GM12878 (cell line): Measurements from ENCODE around the gene RHOB. TPM values are rescaled to one million over a fixed set of nuclear protein-coding genes. Genes with fewer than 3 reads are reported as not detected.

Experiments
- ATAC-seq: fragments of 200-7000 bp; cut with Tn5 transposase; 3 replicates; pipeline ENCODE4 v1.9.1; 2020; ENCODE audit warnings: mild to moderate bottlenecking, moderate library complexity
- BruUV-seq: library from RNA; stranded (reverse); fragments of 400-500 nt; replicated peaks from 2 replicates; lab custom pipeline; 2021; lab: Mats Ljungman, UMichigan
- CTCF ChIA-PET: fragments of 300-600 bp; sonication (Branson Sonifier 250); formaldehyde crosslinking; extraction: SDS; loops from one replicate; lab custom pipeline; 2021; ENCODE audit warnings: inconsistent platforms; lab: Yijun Ruan, JAX
- POLR2A ChIA-PET: fragments of 350-600 bp; formaldehyde crosslinking; extraction: SDS; loops from one replicate; lab custom pipeline; 2021; ENCODE audit warnings: inconsistent platforms; lab: Charles Lee
- RAD21 ChIA-PET: fragments of 300-600 bp; sonication (Branson Sonifier 250); formaldehyde crosslinking; loops from one replicate; lab custom pipeline; 2023; ENCODE audit warnings: antibody characterized with exemption; ENCODE audit not compliant: unreplicated experiment; lab: Charles Lee
- SMC1A ChIA-PET: fragments of 300-600 bp; sonication (Branson Sonifier 250); formaldehyde crosslinking; loops from one replicate; lab custom pipeline; 2023; ENCODE audit not compliant: unreplicated experiment, uncharacterized antibody; lab: Charles Lee
- DNase-seq: peaks from one replicate; pipeline ENCODE4 v3.0.0-alpha.2; 2011; ENCODE audit warnings: low read depth, low spot score
- FAIRE-seq: peaks from 3 replicates; lab custom pipeline; 2011; peaks lifted over from hg19 to GRCh38; lab: Jason Lieb, UNC
- H2AFZ ChIP-seq: 2 replicates; pipeline ENCODE4 v1.6.0; 2011; ENCODE audit warnings: low read depth, low read length, control low read depth; ENCODE audit not compliant: control insufficient read depth
- H3K27ac ChIP-seq: 2 replicates; pipeline ENCODE4 v1.5.1; 2011; ENCODE audit warnings: control low read depth; ENCODE audit not compliant: control insufficient read depth, insufficient read depth
- H3K27me3 ChIP-seq, 2 experiments: replicated peaks in 1 of 2; 2 replicates each; pipeline versions ENCODE4 v1.6.0 to v1.6.1; 2011; ENCODE audit warnings: low read length in 1 of 2; ENCODE audit not compliant: control insufficient read depth in 2 of 2, insufficient read depth in 2 of 2
- H3K36me3 ChIP-seq, 2 experiments: 2 replicates each; pipeline ENCODE4 v1.5.1; 2011; ENCODE audit warnings: low read length in 1 of 2; ENCODE audit not compliant: control insufficient read depth in 2 of 2, insufficient read depth in 2 of 2
- H3K4me1 ChIP-seq: 2 replicates; pipeline ENCODE4 v1.6.1; 2011; ENCODE audit warnings: mild to moderate bottlenecking, low read length, moderate library complexity, mixed read lengths; ENCODE audit not compliant: control insufficient read depth, insufficient read depth
- H3K4me2 ChIP-seq: 2 replicates; pipeline ENCODE4 v1.6.0; 2011; ENCODE audit warnings: control low read depth; ENCODE audit not compliant: control insufficient read depth, insufficient read depth
- H3K4me3 ChIP-seq: fragments of 200-600 bp; sonication (generic); 2 replicates; pipeline ENCODE4 v1.5.1; 2016
- H3K79me2 ChIP-seq: 2 replicates; pipeline ENCODE4 v1.6.0; 2011; ENCODE audit warnings: low read length; ENCODE audit not compliant: control insufficient read depth, insufficient read depth
- H3K9ac ChIP-seq: 2 replicates; pipeline ENCODE4 v1.8.0; 2011; ENCODE audit warnings: low read length, control low read depth, mixed read lengths; ENCODE audit not compliant: control insufficient read depth, insufficient read depth
- H3K9me3 ChIP-seq: replicated peaks from 3 replicates; pipeline ENCODE4 v1.5.1; 2011; ENCODE audit warnings: mild to moderate bottlenecking, low read length; ENCODE audit not compliant: control insufficient read depth, insufficient read depth
- H4K20me1 ChIP-seq: 2 replicates; pipeline ENCODE4 v1.6.0; 2011; ENCODE audit not compliant: control insufficient read depth, insufficient read depth
- ETV6 ChIP-seq, 2 experiments: fragments of 450-650 bp in 1 of 2; IDR thresholded peaks in 1 of 2; conservative IDR thresholded peaks in 1 of 2; 2 replicates each; pipeline ENCODE4 v1.6.1; 2014; ENCODE audit warnings: antibody characterized with exemption in 1 of 2, borderline replicate concordance in 1 of 2, low read depth in 1 of 2, mild to moderate bottlenecking in 1 of 2, moderate library complexity in 1 of 2
- GABPA ChIP-seq: IDR thresholded peaks from 2 replicates; pipeline ENCODE4 v1.6.1; 2014; ENCODE audit warnings: antibody characterized with exemption, low read depth, mild to moderate bottlenecking, inconsistent platforms
- SRF ChIP-seq, 2 experiments: IDR thresholded peaks; 2 replicates each; pipeline ENCODE4 v1.6.1; 2011; ENCODE audit warnings: low read depth in 2 of 2, low read length in 2 of 2, mild to moderate bottlenecking in 1 of 2, moderate library complexity in 1 of 2
- TARDBP ChIP-seq: IDR thresholded peaks from 2 replicates; pipeline ENCODE4 v1.6.1; 2016; ENCODE audit warnings: borderline replicate concordance
- TCF7 ChIP-seq: IDR thresholded peaks from 2 replicates; pipeline ENCODE4 v1.6.1; 2014; ENCODE audit warnings: antibody characterized with exemption, borderline replicate concordance
- ZNF274 ChIP-seq: IDR thresholded peaks from one replicate; pipeline ENCODE4 v1.8.0; 2011; ENCODE audit not compliant: insufficient read length, insufficient read depth
- WGBS: methylation state at CpG from one replicate; pipeline ENCODE4 v1.1.6; 2016; ENCODE audit warnings: low lambda C conversion rate; ENCODE audit not compliant: insufficient replicate concordance, insufficient coverage; ENCODE audit errors: missing lambda C conversion rate; 5-methylcytosine and 5-hydroxymethylcytosine counted together
- in situ Hi-C: fragments of 300-500 bp; cut with MboI; formaldehyde crosslinking; loops from 9 replicates; pipeline ENCODE4 v1.14.3; 2018; ENCODE audit warnings: mixed read lengths
- intact Hi-C: fragments of 100-400 bp; cut with micrococcal nuclease; formaldehyde crosslinking; loops from one replicate; pipeline ENCODE4 v1.14.2; 2022; ENCODE audit not compliant: unreplicated experiment
- polyA plus RNA-seq, 11 experiments: library from polyadenylated mRNA; depleted of rRNA in 4 of 11; unstranded in 6 of 11; stranded (reverse) in 5 of 11; fragments of >200 nt; fragmentation: Nextera tagmentation in 4 of 11; fragmentation: Illumina TruSeq in 1 of 11; extraction: Ambion mirVana in 4 of 11; extraction: Trizol in 1 of 11; gene quantifications; 1 replicate in 1 of 11; 2 replicates in 10 of 11; pipeline versions ENCODE4 v1.2.1 to v1.2.3, GENCODE V29; 2011 to 2016; ENCODE audit warnings: inconsistent platforms in 2 of 11, missing spikeins in 2 of 11, low read depth in 1 of 11
- total RNA-seq, 4 experiments: library from RNA; depleted of rRNA in 3 of 4; stranded (reverse); fragments of >200 nt in 3 of 4; fragmentation: Illumina TruSeq in 1 of 4; extraction: Trizol in 1 of 4; gene quantifications; 2 replicates each; pipeline versions ENCODE4 v1.2.1 to v1.2.3, GENCODE V29; 2013 to 2021
- TF ChIP-seq, protein P1 (sequence below): fragments of 450-650 bp; IDR thresholded peaks from 2 replicates; pipeline ENCODE4 v1.6.1; 2014; ENCODE audit warnings: mild to moderate bottlenecking
- TF ChIP-seq, protein P2 (sequence below): fragments of 450-650 bp; IDR thresholded peaks from 2 replicates; pipeline ENCODE4 v1.6.1; 2017; ENCODE audit warnings: antibody characterized with exemption, mild to moderate bottlenecking, moderate library complexity
- TF ChIP-seq, protein P3 (sequence below): fragments of 450-650 bp; IDR thresholded peaks from 2 replicates; pipeline ENCODE4 v1.6.1; 2016; ENCODE audit warnings: mild to moderate bottlenecking
- TF ChIP-seq, protein P4 (sequence below): fragments of 450-650 bp; IDR thresholded peaks from 2 replicates; pipeline ENCODE4 v1.6.1; 2018; ENCODE audit warnings: borderline replicate concordance, mild to moderate bottlenecking; ENCODE audit not compliant: partially characterized antibody
- TF ChIP-seq, protein P5 (sequence below): fragments of 450-650 bp; IDR thresholded peaks from 2 replicates; pipeline ENCODE4 v1.6.1; 2017; ENCODE audit warnings: mild to moderate bottlenecking, moderate library complexity

The RHOB gene
- total and polyA plus RNA-seq, 10 of the 15 experiments (the other 5 are each of a cell fraction or from before 2014, with no cell fraction given) = 0.03 to 4.5 (median 1.2) TPM

DNA sequence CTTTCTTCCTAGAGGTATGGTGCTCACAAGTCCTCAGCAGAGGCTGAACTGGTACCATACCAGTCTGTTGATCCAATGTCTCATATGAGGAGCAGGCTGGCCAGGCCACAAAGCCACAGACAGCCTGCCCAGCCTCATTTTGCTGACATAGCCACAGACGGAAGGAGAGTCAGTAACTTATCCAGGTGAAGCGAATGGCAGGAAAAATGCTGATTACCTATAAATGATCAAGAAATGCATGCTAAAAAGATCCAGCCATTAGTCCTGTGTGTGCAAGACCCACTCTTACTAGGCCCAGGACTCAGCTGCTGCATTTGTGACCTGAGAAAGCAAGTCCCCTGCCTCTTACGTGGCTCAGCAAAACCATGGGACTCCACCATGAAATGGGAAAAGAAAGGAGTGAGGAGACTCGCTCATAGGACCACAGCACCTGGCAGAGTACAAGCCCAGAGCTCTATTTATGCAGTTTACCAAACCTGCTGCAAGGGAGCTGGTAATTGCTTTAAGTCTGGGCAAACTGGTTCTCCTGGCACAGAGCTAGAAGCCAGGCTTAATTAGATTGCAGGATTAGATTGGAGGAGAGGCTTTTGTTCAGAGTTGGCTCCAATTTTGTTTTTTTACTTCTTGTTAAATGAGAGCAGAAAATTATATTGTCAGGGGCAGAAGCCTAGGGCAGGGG is 19.0 kb downstream of the RHOB start:
- WGBS = 35% methylated on average over 4 of the region's 4 CpGs
- H3K79me2 ChIP-seq = no peaks in the 10 kb centered on the region
- no TSS peak for BruUV-seq
- TF ChIP-seq GABPA (no peak), ZNF274 (no peak), TARDBP (no peak), TCF7 (no peak), ETV6 (conservative IDR thresholded peaks at IDR 0.05 in 1 of 2, IDR thresholded peaks at IDR 0.05 in 1 of 2; ENCODE audit: borderline replicate concordance in 1 of 2, low read depth in 1 of 2) (no peak), SRF (IDR thresholded peaks at IDR 0.05; ENCODE audit: low read depth in 2 of 2, low read length in 2 of 2) (no peak)
- TF ChIP-seq, protein P1, sequence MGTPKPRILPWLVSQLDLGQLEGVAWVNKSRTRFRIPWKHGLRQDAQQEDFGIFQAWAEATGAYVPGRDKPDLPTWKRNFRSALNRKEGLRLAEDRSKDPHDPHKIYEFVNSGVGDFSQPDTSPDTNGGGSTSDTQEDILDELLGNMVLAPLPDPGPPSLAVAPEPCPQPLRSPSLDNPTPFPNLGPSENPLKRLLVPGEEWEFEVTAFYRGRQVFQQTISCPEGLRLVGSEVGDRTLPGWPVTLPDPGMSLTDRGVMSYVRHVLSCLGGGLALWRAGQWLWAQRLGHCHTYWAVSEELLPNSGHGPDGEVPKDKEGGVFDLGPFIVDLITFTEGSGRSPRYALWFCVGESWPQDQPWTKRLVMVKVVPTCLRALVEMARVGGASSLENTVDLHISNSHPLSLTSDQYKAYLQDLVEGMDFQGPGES = no peak
- TF ChIP-seq, protein P2, sequence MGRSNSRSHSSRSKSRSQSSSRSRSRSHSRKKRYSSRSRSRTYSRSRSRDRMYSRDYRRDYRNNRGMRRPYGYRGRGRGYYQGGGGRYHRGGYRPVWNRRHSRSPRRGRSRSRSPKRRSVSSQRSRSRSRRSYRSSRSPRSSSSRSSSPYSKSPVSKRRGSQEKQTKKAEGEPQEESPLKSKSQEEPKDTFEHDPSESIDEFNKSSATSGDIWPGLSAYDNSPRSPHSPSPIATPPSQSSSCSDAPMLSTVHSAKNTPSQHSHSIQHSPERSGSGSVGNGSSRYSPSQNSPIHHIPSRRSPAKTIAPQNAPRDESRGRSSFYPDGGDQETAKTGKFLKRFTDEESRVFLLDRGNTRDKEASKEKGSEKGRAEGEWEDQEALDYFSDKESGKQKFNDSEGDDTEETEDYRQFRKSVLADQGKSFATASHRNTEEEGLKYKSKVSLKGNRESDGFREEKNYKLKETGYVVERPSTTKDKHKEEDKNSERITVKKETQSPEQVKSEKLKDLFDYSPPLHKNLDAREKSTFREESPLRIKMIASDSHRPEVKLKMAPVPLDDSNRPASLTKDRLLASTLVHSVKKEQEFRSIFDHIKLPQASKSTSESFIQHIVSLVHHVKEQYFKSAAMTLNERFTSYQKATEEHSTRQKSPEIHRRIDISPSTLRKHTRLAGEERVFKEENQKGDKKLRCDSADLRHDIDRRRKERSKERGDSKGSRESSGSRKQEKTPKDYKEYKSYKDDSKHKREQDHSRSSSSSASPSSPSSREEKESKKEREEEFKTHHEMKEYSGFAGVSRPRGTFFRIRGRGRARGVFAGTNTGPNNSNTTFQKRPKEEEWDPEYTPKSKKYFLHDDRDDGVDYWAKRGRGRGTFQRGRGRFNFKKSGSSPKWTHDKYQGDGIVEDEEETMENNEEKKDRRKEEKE = no peak
- TF ChIP-seq, protein P3, sequence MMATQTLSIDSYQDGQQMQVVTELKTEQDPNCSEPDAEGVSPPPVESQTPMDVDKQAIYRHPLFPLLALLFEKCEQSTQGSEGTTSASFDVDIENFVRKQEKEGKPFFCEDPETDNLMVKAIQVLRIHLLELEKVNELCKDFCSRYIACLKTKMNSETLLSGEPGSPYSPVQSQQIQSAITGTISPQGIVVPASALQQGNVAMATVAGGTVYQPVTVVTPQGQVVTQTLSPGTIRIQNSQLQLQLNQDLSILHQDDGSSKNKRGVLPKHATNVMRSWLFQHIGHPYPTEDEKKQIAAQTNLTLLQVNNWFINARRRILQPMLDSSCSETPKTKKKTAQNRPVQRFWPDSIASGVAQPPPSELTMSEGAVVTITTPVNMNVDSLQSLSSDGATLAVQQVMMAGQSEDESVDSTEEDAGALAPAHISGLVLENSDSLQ = no peak
- TF ChIP-seq, protein P4, sequence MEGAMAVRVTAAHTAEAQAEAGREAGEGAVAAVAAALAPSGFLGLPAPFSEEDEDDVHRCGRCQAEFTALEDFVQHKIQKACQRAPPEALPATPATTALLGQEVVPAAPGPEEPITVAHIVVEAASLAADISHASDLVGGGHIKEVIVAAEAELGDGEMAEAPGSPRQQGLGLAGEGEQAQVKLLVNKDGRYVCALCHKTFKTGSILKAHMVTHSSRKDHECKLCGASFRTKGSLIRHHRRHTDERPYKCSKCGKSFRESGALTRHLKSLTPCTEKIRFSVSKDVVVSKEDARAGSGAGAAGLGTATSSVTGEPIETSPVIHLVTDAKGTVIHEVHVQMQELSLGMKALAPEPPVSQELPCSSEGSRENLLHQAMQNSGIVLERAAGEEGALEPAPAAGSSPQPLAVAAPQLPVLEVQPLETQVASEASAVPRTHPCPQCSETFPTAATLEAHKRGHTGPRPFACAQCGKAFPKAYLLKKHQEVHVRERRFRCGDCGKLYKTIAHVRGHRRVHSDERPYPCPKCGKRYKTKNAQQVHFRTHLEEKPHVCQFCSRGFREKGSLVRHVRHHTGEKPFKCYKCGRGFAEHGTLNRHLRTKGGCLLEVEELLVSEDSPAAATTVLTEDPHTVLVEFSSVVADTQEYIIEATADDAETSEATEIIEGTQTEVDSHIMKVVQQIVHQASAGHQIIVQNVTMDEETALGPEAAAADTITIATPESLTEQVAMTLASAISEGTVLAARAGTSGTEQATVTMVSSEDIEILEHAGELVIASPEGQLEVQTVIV = no peak
- TF ChIP-seq, protein P5, sequence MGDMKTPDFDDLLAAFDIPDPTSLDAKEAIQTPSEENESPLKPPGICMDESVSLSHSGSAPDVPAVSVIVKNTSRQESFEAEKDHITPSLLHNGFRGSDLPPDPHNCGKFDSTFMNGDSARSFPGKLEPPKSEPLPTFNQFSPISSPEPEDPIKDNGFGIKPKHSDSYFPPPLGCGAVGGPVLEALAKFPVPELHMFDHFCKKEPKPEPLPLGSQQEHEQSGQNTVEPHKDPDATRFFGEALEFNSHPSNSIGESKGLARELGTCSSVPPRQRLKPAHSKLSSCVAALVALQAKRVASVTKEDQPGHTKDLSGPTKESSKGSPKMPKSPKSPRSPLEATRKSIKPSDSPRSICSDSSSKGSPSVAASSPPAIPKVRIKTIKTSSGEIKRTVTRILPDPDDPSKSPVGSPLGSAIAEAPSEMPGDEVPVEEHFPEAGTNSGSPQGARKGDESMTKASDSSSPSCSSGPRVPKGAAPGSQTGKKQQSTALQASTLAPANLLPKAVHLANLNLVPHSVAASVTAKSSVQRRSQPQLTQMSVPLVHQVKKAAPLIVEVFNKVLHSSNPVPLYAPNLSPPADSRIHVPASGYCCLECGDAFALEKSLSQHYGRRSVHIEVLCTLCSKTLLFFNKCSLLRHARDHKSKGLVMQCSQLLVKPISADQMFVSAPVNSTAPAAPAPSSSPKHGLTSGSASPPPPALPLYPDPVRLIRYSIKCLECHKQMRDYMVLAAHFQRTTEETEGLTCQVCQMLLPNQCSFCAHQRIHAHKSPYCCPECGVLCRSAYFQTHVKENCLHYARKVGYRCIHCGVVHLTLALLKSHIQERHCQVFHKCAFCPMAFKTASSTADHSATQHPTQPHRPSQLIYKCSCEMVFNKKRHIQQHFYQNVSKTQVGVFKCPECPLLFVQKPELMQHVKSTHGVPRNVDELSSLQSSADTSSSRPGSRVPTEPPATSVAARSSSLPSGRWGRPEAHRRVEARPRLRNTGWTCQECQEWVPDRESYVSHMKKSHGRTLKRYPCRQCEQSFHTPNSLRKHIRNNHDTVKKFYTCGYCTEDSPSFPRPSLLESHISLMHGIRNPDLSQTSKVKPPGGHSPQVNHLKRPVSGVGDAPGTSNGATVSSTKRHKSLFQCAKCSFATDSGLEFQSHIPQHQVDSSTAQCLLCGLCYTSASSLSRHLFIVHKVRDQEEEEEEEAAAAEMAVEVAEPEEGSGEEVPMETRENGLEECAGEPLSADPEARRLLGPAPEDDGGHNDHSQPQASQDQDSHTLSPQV = no peak

More for the DNA sequence above, 19.0 kb downstream of the RHOB start:
- RAD21 ChIA-PET = no interaction called here
- Histone ChIP-seq H3K27me3 (no peaks in the 10 kb centered on the region), H3K36me3 (no peaks in the 10 kb centered on the region), H3K4me3 (no peak overlapping the region), H2AFZ (no peak overlapping the region), H3K9ac (no peak overlapping the region), H3K9me3 (no peaks in the 10 kb centered on the region), H3K4me1 (no peaks in the 10 kb centered on the region), H3K27ac (no peak overlapping the region), H3K4me2 (no peak overlapping the region), H4K20me1 (no peaks in the 10 kb centered on the region)
- ATAC-seq = no peak
- SMC1A ChIA-PET = no interaction called here
- no peak for FAIRE-seq
- intact Hi-C loops (no loop called here), in situ Hi-C loops (no loop called here)
- CTCF ChIA-PET = interaction anchor here (0.6 to 1.0 kb wide), 2 partner anchors 9 to 169 kb away, joined by 3 read pairs; no protein-coding TSS in a partner anchor
- no peak for DNase-seq
- POLR2A ChIA-PET = no interaction called here
